ENCODE measurements around the gene AKAP7. TPM values are rescaled to one million over a fixed set of nuclear protein-coding genes. Genes with fewer than 3 reads are reported as not detected.
"Not testable (repeated sequence)": the region's sequence is repeated elsewhere in the genome, so short reads cannot be mapped to it uniquely, and the experiment has no call there.

The AKAP7 gene
- polyA plus RNA-seq, 1 donor from 2014 or later, result 1.6 TPM

- Histone ChIP-seq H3K9me2 (ENCODE audit: insufficient read depth, low read length) (no peaks in the 10 kb centered on the region), H2AFZ (ENCODE audit: low read depth, low read length) (no peak overlapping the region), H3K9ac (ENCODE audit: low read length) (no peak overlapping the region), H3K4me2 (ENCODE audit: low read length) (no peak overlapping the region), H3K27me3 (ENCODE audit: insufficient read depth, low read depth, low read length) (no peaks in the 10 kb centered on the region), H3K4me3 (ENCODE audit: low read length) (no peak overlapping the region), H3K9me3 (ENCODE audit: low read length) (no peaks in the 10 kb centered on the region), H3F3A (ENCODE audit: insufficient read depth, low read length, poor library complexity, severe bottlenecking) (no peaks in the 10 kb centered on the region), H4K20me1 (ENCODE audit: insufficient read depth) (no peaks in the 10 kb centered on the region), H3K79me2 (replicated peaks; ENCODE audit: insufficient read depth, low read length) (no peaks in the 10 kb centered on the region), H3K36me3 (ENCODE audit: insufficient read depth, low read length) (no peaks in the 10 kb centered on the region), H3K27ac (ENCODE audit: low read length) (no peak overlapping the region)
- no peak for TF ChIP-seq RAD21 (conservative IDR thresholded peaks at IDR 0.05)
- no peak for TF ChIP-seq REST (IDR thresholded peaks at IDR 0.05; ENCODE audit: borderline replicate concordance)
- TF ChIP-seq EZH2 (IDR thresholded peaks at IDR 0.05; ENCODE audit: borderline replicate concordance, insufficient read depth, low read length, poor library complexity, severe bottlenecking), result no peak
- no peak for TF ChIP-seq TAF1 (IDR thresholded peaks at IDR 0.05; ENCODE audit: low read depth)
- TF ChIP-seq POLR2AphosphoS5 (IDR thresholded peaks at IDR 0.05), result no peak
These were observed 159.8 kb downstream of the AKAP7 start for GRCh38 chr6:131295081-131295480.

DNA sequence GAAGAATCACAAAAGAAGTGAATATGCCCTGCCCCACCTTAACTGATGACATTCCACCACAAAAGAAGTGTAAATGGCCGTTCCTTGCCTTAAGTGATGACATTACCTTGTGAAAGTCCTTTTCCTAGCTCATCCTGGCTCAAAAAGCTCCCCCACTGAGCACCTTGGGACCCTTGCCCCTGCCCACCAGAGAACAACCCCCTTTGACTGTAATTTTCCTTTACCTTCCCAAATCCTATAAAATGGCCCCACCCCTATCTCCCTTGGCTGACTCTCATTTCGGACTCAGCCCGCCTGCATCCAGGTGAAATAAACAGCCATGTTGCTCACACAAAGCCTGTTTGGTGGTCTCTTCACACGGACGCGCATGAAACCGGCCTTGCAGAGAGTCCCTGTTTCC, 165.6 kb downstream of the AKAP7 start:
- not testable (repeated sequence) for H3K79me2 ChIP-seq (replicated peaks; ENCODE audit: insufficient read depth, low read length); H3K27ac ChIP-seq (ENCODE audit: low read length); H3K4me2 ChIP-seq (ENCODE audit: low read length)

GRCh38 chr6:131303338-131303930, 168.2 kb downstream of the AKAP7 start:
- Histone ChIP-seq H3K9me2 (ENCODE audit: insufficient read depth, low read length) (no peaks in the 10 kb centered on the region), H3K79me2 (replicated peaks; ENCODE audit: insufficient read depth, low read length) (no peaks in the 10 kb centered on the region), H3K27ac (ENCODE audit: low read length) (no peak overlapping the region), H3K4me3 (ENCODE audit: low read length) (no peak overlapping the region), H3F3A (ENCODE audit: insufficient read depth, low read length, poor library complexity, severe bottlenecking) (no peaks in the 10 kb centered on the region), H3K4me2 (ENCODE audit: low read length) (no peak overlapping the region), H3K9ac (ENCODE audit: low read length) (no peak overlapping the region), H2AFZ (ENCODE audit: low read depth, low read length) (no peak overlapping the region), H3K36me3 (ENCODE audit: insufficient read depth, low read length) (no peaks in the 10 kb centered on the region), H3K9me3 (ENCODE audit: low read length) (no peaks in the 10 kb centered on the region), H4K20me1 (ENCODE audit: insufficient read depth) (no peaks in the 10 kb centered on the region), H3K27me3 (ENCODE audit: insufficient read depth, low read depth, low read length) (no peaks in the 10 kb centered on the region)
- TF ChIP-seq MXI1 (conservative IDR thresholded peaks at IDR 0.05; ENCODE audit: poor library complexity, severe bottlenecking), result no peak
- TF ChIP-seq POLR2AphosphoS5 (IDR thresholded peaks at IDR 0.05), result no peak
- TF ChIP-seq REST (IDR thresholded peaks at IDR 0.05; ENCODE audit: borderline replicate concordance), result no peak
- TF ChIP-seq, protein P1, sequence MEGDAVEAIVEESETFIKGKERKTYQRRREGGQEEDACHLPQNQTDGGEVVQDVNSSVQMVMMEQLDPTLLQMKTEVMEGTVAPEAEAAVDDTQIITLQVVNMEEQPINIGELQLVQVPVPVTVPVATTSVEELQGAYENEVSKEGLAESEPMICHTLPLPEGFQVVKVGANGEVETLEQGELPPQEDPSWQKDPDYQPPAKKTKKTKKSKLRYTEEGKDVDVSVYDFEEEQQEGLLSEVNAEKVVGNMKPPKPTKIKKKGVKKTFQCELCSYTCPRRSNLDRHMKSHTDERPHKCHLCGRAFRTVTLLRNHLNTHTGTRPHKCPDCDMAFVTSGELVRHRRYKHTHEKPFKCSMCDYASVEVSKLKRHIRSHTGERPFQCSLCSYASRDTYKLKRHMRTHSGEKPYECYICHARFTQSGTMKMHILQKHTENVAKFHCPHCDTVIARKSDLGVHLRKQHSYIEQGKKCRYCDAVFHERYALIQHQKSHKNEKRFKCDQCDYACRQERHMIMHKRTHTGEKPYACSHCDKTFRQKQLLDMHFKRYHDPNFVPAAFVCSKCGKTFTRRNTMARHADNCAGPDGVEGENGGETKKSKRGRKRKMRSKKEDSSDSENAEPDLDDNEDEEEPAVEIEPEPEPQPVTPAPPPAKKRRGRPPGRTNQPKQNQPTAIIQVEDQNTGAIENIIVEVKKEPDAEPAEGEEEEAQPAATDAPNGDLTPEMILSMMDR (IDR thresholded peaks at IDR 0.05; ENCODE audit: poor library complexity, severe bottlenecking), result no peak
- TF ChIP-seq RAD21 (conservative IDR thresholded peaks at IDR 0.05), result no peak
- no peak for TF ChIP-seq TAF1 (IDR thresholded peaks at IDR 0.05; ENCODE audit: low read depth)
- TF ChIP-seq EP300 (conservative IDR thresholded peaks at IDR 0.05; ENCODE audit: poor library complexity, severe bottlenecking), result no peak
- TF ChIP-seq EZH2 (IDR thresholded peaks at IDR 0.05; ENCODE audit: borderline replicate concordance, insufficient read depth, low read length, poor library complexity, severe bottlenecking), result no peak
- TF ChIP-seq SMC3 (conservative IDR thresholded peaks at IDR 0.05; ENCODE audit: poor library complexity), result no peak

More for the DNA sequence above, 165.6 kb downstream of the AKAP7 start:
- not testable (repeated sequence) for H3K9me3 ChIP-seq (ENCODE audit: low read length); H2AFZ ChIP-seq (ENCODE audit: low read depth, low read length); H3K9me2 ChIP-seq (ENCODE audit: insufficient read depth, low read length); H3K27me3 ChIP-seq (ENCODE audit: insufficient read depth, low read depth, low read length); H3K4me3 ChIP-seq (ENCODE audit: low read length); H3K9ac ChIP-seq (ENCODE audit: low read length); H3F3A ChIP-seq (ENCODE audit: insufficient read depth, low read length, poor library complexity, severe bottlenecking); H3K36me3 ChIP-seq (ENCODE audit: insufficient read depth, low read length); H4K20me1 ChIP-seq (ENCODE audit: insufficient read depth)

All from neural cell (in vitro differentiated cells).